Sigmoid colon (tissue), 7 donors: Measurements from ENCODE around the gene CSRP1. TPM values are rescaled to one million over a fixed set of nuclear protein-coding genes. Genes with fewer than 3 reads are reported as not detected.

Experiments
- DNase-seq: peaks from one replicate; pipeline ENCODE4 v3.0.0-alpha.2; 2019
- H3K27ac ChIP-seq, 4 donors: fragments of 200-600 bp; sonication (generic); one replicate each; pipeline ENCODE4 v1.5.1; 2016 to 2019; ENCODE audit warnings: mild to moderate bottlenecking in 1 of 4
- H3K27me3 ChIP-seq, 3 donors: fragments of 200-600 bp; sonication (generic); one replicate each; pipeline ENCODE4 v1.5.1; 2019; ENCODE audit warnings: mild to moderate bottlenecking in 1 of 3
- H3K36me3 ChIP-seq, 4 donors: fragments of 200-600 bp; sonication (generic); one replicate each; pipeline ENCODE4 v1.5.1; 2016 to 2019
- H3K4me1 ChIP-seq, 4 donors: fragments of 200-600 bp; sonication (generic); one replicate each; pipeline ENCODE4 v1.5.1; 2017 to 2019
- H3K4me3 ChIP-seq, 4 donors: fragments of 200-600 bp; sonication (generic); one replicate each; pipeline ENCODE4 v1.5.1; 2017 to 2019; ENCODE audit warnings: mild to moderate bottlenecking in 2 of 4, moderate library complexity in 1 of 4
- H3K9me3 ChIP-seq, 4 donors: fragments of 200-600 bp in 3 of 4; sonication (generic) in 3 of 4; one replicate each; pipeline versions ENCODE4 v1.5.1 to v1.6.1; 2013 to 2019
- EP300 ChIP-seq, 4 donors: sonication (generic); formaldehyde crosslinking; IDR thresholded peaks; one replicate each; pipeline ENCODE4 v1.6.1; 2017; ENCODE audit warnings: antibody characterized with exemption in 4 of 4
- POLR2A ChIP-seq, 2 donors: fragments of 450-650 bp; IDR thresholded peaks; one replicate each; pipeline ENCODE4 v1.6.1; 2016; ENCODE audit warnings: antibody characterized with exemption in 2 of 2, mild to moderate bottlenecking in 2 of 2, moderate library complexity in 2 of 2
- POLR2AphosphoS5 ChIP-seq, 4 donors: sonication (generic); formaldehyde crosslinking; IDR thresholded peaks; one replicate each; pipeline ENCODE4 v1.6.1; 2017; ENCODE audit warnings: antibody characterized with exemption in 4 of 4
- WGBS, 2 donors: extraction: QIAGEN DNeasy Blood & Tissue Kit; methylation state at CpG; one replicate each; pipeline ENCODE4 v1.1.7; 2013; 5-methylcytosine and 5-hydroxymethylcytosine counted together
- intact Hi-C: fragments of 100-400 bp; cut with DNase I; formaldehyde crosslinking; loops from one replicate; pipeline ENCODE4 v1.15.1; 2023
- polyA plus RNA-seq, 3 donors: library from polyadenylated mRNA; stranded (reverse); fragments of 200-250 nt; gene quantifications; one replicate each; pipeline ENCODE4 v1.2.3, GENCODE V29; 2013
- total RNA-seq, 4 donors: library from RNA; depleted of rRNA; stranded (reverse); fragments of >200 nt; gene quantifications; one replicate each; pipeline ENCODE4 v1.1.0, GENCODE V29; 2016
- TF ChIP-seq, protein P1 (sequence below), 4 experiments: fragments of 450-650 bp in 3 of 4; fragments of 200-600 bp in 1 of 4; IDR thresholded peaks; one replicate each; pipeline ENCODE4 v1.5.1; 2016 to 2019; ENCODE audit warnings: antibody characterized with exemption in 4 of 4, mild to moderate bottlenecking in 3 of 4, moderate library complexity in 2 of 4
- donor health status: healthy with polysubstance abuse.
- donor health status: Bipolar disorder and iron deficiency.
- donor health status: healthy.

Gene CSRP1
- total RNA-seq = 1,000 to 10,000 TPM; 4,737 to 8,467 (median 6,048) TPM
- 100 to 1,000 TPM; 189 to 296 (median 264) TPM for polyA plus RNA-seq

DNA sequence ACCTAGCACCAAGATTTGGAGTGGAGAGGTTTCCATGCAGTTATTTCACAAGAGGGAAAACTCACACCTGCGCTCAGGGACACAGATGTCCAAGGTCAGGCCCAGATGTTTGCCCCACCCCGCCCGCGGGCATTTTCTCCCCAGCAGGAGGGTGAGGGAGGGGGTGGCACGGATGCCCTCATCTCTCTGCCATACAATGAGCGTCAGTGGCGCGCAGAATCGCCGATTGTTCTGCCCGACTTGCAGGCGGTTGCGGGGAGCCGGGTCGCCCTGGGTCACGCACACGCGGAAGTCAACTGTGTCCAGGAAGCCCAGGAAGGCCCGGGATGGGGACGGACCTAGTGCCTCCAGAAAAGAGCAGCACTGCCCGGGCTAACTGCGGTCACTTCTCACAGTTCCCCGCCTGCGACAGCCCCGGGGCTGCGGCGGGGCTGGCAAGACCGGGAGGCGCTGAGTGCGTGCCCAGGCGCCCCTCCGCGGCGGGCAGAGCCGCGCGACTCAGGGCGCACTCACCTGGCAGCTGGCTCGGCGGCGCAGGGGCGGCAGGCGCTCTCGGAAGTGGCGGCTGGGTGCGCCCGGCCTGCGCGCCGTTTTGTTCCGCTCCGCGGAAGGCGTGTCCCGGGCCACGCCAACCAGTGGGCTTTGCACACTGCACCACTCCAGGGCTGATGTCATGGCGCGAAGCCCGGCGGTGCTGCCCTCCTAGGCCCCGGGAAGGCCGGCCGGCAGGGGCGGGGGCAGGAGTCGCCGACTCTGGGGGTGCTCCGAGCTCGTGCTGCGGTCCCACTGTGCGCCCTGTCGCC lies at the start of gene CSRP1:
TSS of gene CSRP1 (minus strand) at position 567 of the 803 bp plus-strand sequence. CDS start 10,820 bp downstream, outside the sequence.
- Histone ChIP-seq H3K4me1 (peaks cover 0 to 63% (median 45%) of the 10 kb centered on the region in 4 donors), H3K27ac (peak within 1 kb of the TSS; percentile 92 to 98 (median 96)), H3K36me3 (peaks cover 0 to 9% (median 4%) of the 10 kb centered on the region in 4 donors), H3K27me3 (no peaks in the 10 kb centered on the region), H3K4me3 (peak within 1 kb of the TSS; percentile 71 to 92 (median 78)), H3K9me3 (no peaks in the 10 kb centered on the region)
- intact Hi-C loops = no loop called here
- DNase-seq = peak; percentile 97
- TF ChIP-seq, protein P1, sequence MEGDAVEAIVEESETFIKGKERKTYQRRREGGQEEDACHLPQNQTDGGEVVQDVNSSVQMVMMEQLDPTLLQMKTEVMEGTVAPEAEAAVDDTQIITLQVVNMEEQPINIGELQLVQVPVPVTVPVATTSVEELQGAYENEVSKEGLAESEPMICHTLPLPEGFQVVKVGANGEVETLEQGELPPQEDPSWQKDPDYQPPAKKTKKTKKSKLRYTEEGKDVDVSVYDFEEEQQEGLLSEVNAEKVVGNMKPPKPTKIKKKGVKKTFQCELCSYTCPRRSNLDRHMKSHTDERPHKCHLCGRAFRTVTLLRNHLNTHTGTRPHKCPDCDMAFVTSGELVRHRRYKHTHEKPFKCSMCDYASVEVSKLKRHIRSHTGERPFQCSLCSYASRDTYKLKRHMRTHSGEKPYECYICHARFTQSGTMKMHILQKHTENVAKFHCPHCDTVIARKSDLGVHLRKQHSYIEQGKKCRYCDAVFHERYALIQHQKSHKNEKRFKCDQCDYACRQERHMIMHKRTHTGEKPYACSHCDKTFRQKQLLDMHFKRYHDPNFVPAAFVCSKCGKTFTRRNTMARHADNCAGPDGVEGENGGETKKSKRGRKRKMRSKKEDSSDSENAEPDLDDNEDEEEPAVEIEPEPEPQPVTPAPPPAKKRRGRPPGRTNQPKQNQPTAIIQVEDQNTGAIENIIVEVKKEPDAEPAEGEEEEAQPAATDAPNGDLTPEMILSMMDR (IDR thresholded peaks at IDR 0.05) = no peak
- peak; percentile 93 to 99 (median 97) for TF ChIP-seq POLR2AphosphoS5 (IDR thresholded peaks at IDR 0.05)
- TF ChIP-seq EP300 (IDR thresholded peaks at IDR 0.05) = peak in 1 of 4 donors; percentile 7
- TF ChIP-seq POLR2A (IDR thresholded peaks at IDR 0.05) = peak; percentile 67 to 77
- 1% methylated on average over 71 of the region's 71 CpGs for WGBS, 2 donors

DNA sequence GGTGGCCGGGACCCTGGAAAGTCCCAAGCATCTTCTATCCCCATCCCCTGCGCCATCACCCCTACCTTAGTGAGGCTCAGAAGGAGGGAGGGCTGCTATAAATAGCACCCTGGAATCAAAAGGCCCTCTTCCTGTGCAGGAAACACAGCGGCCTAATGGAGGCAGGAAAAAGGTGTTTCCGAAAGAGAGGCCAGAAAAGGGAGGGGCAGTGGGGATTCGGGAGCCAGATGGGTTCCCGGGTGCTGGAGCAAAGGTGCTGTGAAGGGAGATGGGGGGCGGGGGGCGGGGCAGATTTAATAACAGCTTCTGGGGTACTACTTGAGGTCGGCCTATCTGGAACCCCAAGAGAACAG lies 48.6 kb upstream of the CSRP1 start:
- no peaks in the 10 kb centered on the region for H3K36me3 ChIP-seq
- DNase-seq = peak; percentile 29
- no peak overlapping the region for H3K27ac ChIP-seq
- TF ChIP-seq POLR2A (IDR thresholded peaks at IDR 0.05) (no peak), POLR2AphosphoS5 (IDR thresholded peaks at IDR 0.05) (peak in 3 of 4 donors; percentile 7 to 37 (median 31))
- H3K4me3 ChIP-seq = no peak overlapping the region
- intact Hi-C loops = no loop called here
- H3K9me3 ChIP-seq = no peaks in the 10 kb centered on the region
- no peaks in the 10 kb centered on the region for H3K27me3 ChIP-seq
- WGBS, 2 donors = 48 to 80% methylated on average over 9 of the region's 9 CpGs
- peaks cover 0 to 75% (median 70%) of the 10 kb centered on the region in 4 donors for H3K4me1 ChIP-seq

DNA sequence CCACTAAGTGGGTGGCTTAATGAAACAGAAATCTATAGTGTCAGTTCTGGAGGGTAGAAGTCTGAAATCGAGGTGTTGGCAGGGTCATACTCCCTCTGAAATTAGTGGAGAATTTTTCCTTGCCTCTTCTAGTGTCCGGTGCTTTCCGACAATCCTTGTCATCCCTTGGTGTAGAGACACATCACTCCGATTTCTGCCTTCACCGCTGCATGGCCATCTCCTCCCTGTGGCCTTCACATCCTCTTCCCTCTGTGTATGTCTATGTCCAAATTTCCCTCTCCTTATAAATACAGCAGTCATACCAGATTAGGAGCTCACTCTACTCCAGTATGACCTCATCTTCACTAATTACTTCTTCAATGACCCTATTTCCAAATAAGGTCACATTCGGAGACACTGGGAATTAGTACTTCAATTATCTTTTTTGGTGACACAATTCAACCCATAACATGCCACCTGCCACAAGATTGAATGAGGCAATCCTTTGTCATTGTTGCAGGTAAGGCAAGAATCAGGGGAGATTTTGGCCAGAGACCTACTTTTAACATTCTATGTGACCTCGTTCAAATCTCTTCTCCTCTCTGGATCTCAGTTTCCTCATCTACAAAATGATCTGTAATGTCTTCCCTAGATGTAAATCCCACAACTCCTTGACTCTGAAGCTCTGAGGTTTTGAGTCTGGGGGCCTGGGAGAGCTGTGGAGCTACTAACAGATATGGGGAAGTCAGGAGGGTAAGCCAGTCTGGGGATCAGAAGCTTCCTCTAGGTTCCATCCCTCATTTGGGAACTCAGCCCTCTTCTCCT lies 48.1 kb upstream of the CSRP1 start:
- H3K4me1 ChIP-seq = peaks cover 0 to 70% (median 64%) of the 10 kb centered on the region in 4 donors
- H3K27ac ChIP-seq = peak overlapping the region in 2 of 4 donors; percentile 41 to 59
- H3K27me3 ChIP-seq = no peaks in the 10 kb centered on the region
- WGBS, 2 donors = 82 to 86% methylated on average over 7 of the region's 7 CpGs
- no peak overlapping the region for H3K4me3 ChIP-seq
- intact Hi-C loops = no loop called here
- DNase-seq = peak; percentile 24
- no peaks in the 10 kb centered on the region for H3K36me3 ChIP-seq
- no peaks in the 10 kb centered on the region for H3K9me3 ChIP-seq
- TF ChIP-seq, protein P1 (IDR thresholded peaks at IDR 0.05) = no peak
- TF ChIP-seq EP300 (IDR thresholded peaks at IDR 0.05) = no peak
- TF ChIP-seq POLR2AphosphoS5 (IDR thresholded peaks at IDR 0.05) = no peak

DNA sequence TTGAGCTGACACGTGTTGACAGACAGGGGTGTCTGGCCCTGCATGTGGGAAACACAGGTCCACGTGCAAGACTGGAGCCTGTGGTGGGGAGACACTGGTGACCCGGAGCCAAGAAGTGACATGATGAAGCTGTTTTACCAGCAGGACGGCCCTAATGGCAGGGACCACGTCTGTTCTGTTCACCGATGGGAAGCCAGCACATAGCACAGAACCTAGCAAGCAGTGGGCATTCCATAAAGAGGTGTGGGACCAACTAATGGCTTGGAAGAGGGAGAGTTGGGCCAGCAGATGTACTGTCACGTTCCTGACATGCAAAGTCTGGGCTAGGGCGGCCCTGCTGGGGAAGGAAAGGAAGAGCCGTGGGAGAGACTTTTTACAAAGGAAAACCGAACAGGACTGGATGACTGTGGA lies 47.3 kb upstream of the CSRP1 start:
- no peaks in the 10 kb centered on the region for H3K9me3 ChIP-seq
- peak overlapping the region in 3 of 4 donors; percentile 39 to 60 (median 59) for H3K27ac ChIP-seq
- WGBS, 2 donors = 64 to 77% methylated on average over 10 of the region's 10 CpGs
- H3K36me3 ChIP-seq = no peaks in the 10 kb centered on the region
- H3K4me1 ChIP-seq = peaks cover 0 to 66% (median 56%) of the 10 kb centered on the region in 4 donors
- intact Hi-C loops = no loop called here
- peak; percentile 72 for DNase-seq
- no peak overlapping the region for H3K4me3 ChIP-seq
- no peaks in the 10 kb centered on the region for H3K27me3 ChIP-seq
- no peak for TF ChIP-seq POLR2AphosphoS5 (IDR thresholded peaks at IDR 0.05)
- TF ChIP-seq EP300 (IDR thresholded peaks at IDR 0.05) = no peak
- TF ChIP-seq POLR2A (IDR thresholded peaks at IDR 0.05) = no peak
- TF ChIP-seq, protein P1 (IDR thresholded peaks at IDR 0.05) = no peak
